ENCODE measurements around the gene MAP2K6.
"Not testable (repeated sequence)": the region's sequence is repeated elsewhere in the genome, so short reads cannot be mapped to it uniquely, and the experiment has no call there.

The MAP2K6 gene

DNA sequence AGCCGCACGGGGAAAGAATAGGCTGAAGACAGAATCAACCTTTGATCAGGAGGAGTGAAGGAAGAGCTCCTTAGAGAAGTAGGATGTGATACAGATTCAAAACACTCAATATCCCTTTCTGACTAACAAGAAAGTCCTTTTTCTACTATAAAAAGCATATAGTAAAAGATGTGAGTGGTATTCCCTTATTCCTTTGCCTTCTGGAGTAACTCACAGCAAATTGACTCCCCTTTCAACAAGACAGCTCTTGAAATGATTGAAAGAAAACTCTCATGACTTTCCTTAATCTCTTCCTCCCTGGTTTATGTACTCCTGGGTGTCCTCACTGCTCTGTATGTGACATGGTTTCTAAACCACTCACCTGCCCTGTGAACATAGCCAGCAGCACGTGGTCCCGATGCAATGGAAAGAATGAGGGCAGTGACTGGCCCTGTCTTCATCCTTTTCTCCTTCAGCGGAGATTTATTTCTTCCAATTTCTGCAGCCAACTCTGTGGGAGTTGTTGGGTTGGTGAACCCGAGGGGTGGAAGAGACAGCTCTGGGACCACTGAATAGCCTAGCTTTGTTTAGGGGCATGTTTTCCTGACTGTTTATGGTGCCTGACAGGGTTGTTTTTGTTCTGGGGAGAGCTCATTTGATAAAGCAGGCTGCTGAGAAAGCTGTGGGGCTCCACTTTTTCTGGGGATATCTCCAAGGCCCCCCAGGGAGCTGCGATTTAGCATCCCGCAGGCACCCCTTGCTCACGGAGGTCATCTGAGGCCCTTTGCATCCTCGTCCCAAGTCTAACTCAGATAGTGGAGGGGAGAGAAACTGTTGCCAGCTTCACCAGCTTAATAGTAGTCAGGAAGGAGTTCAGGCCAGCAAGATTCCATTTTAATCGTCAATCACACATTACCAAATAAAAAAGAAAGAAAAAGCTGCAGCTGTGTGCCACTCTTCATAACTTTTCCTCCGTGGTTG, 46.7 kb downstream of the MAP2K6 start:
- Mint-ChIP-seq H3K4me1 (ENCODE audit: low read depth) (peaks cover 12% of the 10 kb centered on the region), H3K9me3 (ENCODE audit: low read depth) (no peaks in the 10 kb centered on the region), H3K27ac (no peak overlapping the region), H3K36me3 (peaks cover 8% of the 10 kb centered on the region), H3K27me3 (no peaks in the 10 kb centered on the region), H3K4me3 (no peak overlapping the region)

DNA sequence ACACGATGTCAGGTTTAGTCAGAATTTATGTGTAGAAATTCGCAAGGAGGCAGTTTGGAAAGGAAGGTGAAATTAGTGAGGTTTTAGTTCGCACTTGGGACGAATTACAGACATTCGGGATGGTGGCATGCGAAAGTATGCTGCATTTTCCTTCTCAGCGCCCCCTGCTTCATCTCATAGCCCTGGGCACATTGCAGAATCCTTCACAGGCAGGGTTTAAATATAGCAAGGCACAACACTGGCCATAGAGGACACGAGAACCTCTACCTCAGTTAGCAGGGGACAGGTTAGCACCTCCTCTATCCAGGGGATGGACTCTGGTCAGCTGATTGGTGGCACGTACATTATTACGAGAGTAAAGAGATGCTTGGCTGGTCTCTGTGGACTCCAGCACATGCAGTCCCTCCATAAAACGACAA, 47.5 kb downstream of the MAP2K6 start:
- Mint-ChIP-seq H3K4me3 (no peak overlapping the region), H3K9me3 (ENCODE audit: low read depth) (no peaks in the 10 kb centered on the region), H3K27ac (no peak overlapping the region), H3K4me1 (ENCODE audit: low read depth) (peaks cover 7% of the 10 kb centered on the region), H3K36me3 (peaks cover 7% of the 10 kb centered on the region), H3K27me3 (no peaks in the 10 kb centered on the region)

GRCh38 chr17:69462882-69463281, 48.4 kb downstream of the MAP2K6 start:
- Mint-ChIP-seq H3K27ac (no peak overlapping the region), H3K27me3 (no peaks in the 10 kb centered on the region), H3K4me3 (no peak overlapping the region), H3K36me3 (peaks cover 9% of the 10 kb centered on the region), H3K9me3 (ENCODE audit: low read depth) (no peaks in the 10 kb centered on the region), H3K4me1 (ENCODE audit: low read depth) (peaks cover 8% of the 10 kb centered on the region)

DNA sequence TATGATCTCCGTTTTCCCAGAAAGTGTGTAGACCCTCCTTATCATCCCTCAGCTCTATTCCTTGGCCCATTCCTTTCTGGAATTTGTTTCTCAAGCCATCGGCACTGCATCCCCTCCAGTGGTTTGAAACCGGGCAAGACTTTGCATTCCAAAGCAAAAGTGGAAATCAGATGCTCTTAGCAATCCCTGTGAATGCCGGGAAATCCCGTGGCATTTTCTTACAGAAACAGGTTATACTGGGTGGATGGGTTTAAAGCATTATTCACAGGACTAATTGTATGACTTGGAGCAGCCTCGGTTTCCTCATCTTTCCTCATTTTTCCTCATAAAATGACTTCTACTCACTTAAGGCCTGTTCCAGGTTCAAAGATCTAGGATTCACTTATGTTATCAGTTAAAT, 52.0 kb downstream of the MAP2K6 start:
- Mint-ChIP-seq H3K4me3 (no peak overlapping the region), H3K9me3 (ENCODE audit: low read depth) (no peaks in the 10 kb centered on the region), H3K27me3 (no peaks in the 10 kb centered on the region), H3K36me3 (peaks cover 32% of the 10 kb centered on the region), H3K27ac (no peak overlapping the region), H3K4me1 (ENCODE audit: low read depth) (peaks cover 14% of the 10 kb centered on the region)

DNA sequence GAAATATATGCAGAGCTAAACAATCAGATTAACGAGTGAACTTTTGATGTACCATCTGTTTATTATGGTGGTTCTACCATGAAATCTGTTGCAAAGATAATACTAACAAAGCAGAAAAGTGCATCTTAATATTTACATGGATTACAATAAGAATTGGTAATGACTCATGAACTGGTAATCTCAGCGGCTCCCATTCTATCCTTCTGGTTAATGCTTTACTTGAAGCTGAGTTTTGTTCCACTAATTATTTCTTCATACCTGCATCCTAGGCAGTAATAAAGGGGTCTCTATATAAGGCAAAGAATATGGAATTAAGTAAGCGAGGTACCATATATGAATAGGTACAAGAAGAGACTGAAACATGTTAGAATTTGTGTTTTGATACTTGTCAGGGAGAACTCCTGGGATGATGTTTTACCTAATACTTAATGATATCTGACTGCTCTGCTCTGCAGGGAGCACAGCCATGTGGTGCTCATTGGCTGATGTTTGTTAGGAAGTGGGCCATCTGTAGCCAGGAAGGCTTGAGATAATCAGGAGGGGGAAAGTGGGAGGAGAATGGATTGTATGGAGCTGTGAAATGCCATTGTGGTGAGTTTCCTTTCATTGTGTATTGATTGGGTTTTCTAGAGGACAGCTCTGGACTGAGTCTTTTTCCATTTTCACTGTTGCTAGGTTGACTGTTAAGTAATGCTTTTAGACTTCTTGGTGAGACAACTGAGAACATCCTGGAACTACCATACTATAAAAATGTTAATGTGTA, 52.6 kb downstream of the MAP2K6 start:
- peaks cover 32% of the 10 kb centered on the region for H3K36me3 Mint-ChIP-seq
- no peaks in the 10 kb centered on the region for H3K9me3 Mint-ChIP-seq (ENCODE audit: low read depth)
- no peak overlapping the region for H3K4me3 Mint-ChIP-seq
- H3K27ac Mint-ChIP-seq = no peak overlapping the region
- peaks cover 14% of the 10 kb centered on the region for H3K4me1 Mint-ChIP-seq (ENCODE audit: low read depth)
- H3K27me3 Mint-ChIP-seq = no peaks in the 10 kb centered on the region

GRCh38 chr17:69468207-69468606, 53.7 kb downstream of the MAP2K6 start:
- peak overlapping the region; percentile 2 for H3K27ac Mint-ChIP-seq
- H3K36me3 Mint-ChIP-seq = peaks cover 32% of the 10 kb centered on the region
- no peaks in the 10 kb centered on the region for H3K9me3 Mint-ChIP-seq (ENCODE audit: low read depth)
- no peak overlapping the region for H3K4me3 Mint-ChIP-seq
- peaks cover 14% of the 10 kb centered on the region for H3K4me1 Mint-ChIP-seq (ENCODE audit: low read depth)
- no peaks in the 10 kb centered on the region for H3K27me3 Mint-ChIP-seq

DNA sequence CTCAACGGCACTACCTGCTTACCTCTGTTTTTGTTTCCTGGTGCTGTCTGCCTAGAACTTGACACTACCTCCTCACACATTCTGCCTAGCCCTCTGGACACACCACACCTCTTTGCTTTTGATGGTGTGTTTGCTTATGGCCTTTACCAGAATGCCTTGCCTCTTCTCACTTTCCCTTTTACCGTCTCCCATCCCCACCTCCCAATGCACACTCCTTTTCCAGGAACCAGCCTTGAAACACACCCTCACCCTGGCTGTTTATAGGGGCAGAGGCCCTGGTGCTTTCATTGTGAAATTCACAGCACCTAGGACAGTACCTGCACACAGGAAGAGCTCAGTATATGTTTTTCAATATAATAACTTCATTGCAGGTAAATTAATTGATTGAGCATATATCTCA, 56.2 kb downstream of the MAP2K6 start:
- peaks cover 31% of the 10 kb centered on the region for H3K36me3 Mint-ChIP-seq
- H3K4me3 Mint-ChIP-seq = no peak overlapping the region
- H3K9me3 Mint-ChIP-seq (ENCODE audit: low read depth) = no peaks in the 10 kb centered on the region
- H3K27ac Mint-ChIP-seq = no peak overlapping the region
- H3K4me1 Mint-ChIP-seq (ENCODE audit: low read depth) = peaks cover 14% of the 10 kb centered on the region
- H3K27me3 Mint-ChIP-seq = no peaks in the 10 kb centered on the region

- Mint-ChIP-seq H3K27me3 (no peaks in the 10 kb centered on the region), H3K9me3 (ENCODE audit: low read depth) (no peaks in the 10 kb centered on the region), H3K4me3 (no peak overlapping the region), H3K4me1 (ENCODE audit: low read depth) (peaks cover 14% of the 10 kb centered on the region), H3K36me3 (peaks cover 29% of the 10 kb centered on the region), H3K27ac (no peak overlapping the region)
Measured at GRCh38 chr17:69471406-69471805, 56.9 kb downstream of the MAP2K6 start.

DNA sequence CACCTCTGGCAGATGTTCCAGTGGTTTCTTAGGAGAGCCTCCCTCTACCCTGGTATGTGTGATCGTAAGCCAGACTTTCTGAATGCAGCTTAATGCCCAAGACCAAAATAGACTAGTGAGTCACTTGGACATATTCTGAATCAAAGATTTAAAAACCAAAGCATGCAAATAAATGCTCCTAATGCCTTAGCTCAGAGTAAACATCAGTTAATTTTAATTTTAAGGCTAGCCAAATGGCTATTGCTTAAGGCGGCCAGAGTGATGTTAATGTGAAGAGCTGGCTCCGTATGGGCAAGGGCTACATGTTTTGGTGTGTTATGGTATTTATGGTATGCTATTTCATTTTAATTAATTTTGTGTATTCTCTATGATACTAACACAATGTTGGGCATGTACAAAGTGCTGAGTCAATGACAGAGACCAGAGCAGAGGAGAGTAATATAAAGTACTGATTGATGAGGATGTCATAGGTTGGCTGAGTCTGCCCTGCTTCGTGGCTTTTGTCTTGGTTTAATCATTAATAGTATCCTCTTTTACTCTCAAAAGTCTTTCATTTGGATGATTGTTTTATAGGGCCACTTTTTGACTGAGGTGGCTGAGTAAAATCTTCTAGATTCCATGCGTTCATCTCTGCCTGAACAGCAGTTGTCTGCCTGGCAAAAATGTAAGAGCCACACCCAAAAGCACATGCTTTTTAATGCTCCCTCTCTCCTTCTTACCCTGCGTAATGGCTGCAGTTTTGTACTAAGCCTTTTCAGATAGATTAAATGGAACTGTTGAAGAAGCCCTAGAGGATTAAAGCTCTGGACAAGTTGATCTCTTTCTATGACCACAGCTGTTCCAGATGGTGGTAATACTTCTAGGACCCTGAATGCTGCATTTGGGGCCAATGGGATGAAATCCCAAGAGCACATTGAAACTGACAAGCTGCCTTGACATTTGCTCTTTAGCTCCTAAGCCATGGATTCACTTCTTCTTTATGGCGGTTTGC, 59.6 kb downstream of the MAP2K6 start:
- peaks cover 19% of the 10 kb centered on the region for H3K4me1 Mint-ChIP-seq (ENCODE audit: low read depth)
- H3K27me3 Mint-ChIP-seq = no peaks in the 10 kb centered on the region
- no peaks in the 10 kb centered on the region for H3K9me3 Mint-ChIP-seq (ENCODE audit: low read depth)
- H3K4me3 Mint-ChIP-seq = no peak overlapping the region
- H3K36me3 Mint-ChIP-seq = peaks cover 14% of the 10 kb centered on the region
- no peak overlapping the region for H3K27ac Mint-ChIP-seq

DNA sequence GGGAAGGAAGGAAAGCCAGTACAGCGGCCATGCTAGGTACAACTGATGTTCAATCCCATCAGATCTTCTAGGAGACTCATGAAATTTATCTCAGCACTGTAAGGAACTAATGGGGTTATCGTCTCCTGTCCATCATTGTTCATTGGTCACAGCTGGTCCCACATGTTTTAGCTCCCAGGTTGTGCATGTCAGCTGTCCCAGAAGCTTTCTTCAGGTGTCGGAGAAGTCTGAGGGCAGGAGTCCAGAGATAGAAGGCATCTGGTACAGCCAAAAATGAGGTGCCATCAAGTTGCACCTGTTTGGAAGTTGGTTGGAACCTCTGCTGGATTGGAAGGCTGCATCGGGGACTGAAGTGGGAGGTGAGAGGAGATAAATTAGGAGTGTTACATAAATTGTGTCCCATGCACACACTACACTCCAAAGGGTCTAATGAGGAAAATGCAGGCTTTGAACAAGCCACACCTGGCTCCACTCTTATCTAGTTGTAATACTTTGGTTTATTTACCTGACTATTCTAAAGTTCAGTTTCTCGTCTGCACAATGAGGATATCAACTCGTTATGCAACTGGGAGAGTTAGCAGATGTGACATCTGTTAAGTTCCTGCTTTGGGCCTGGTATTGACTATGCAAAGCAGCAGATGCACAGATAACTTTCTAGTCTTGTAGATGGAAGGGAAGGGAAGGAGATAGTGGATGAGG, 62.9 kb downstream of the MAP2K6 start:
- Mint-ChIP-seq H3K27ac (no peak overlapping the region), H3K27me3 (no peaks in the 10 kb centered on the region), H3K36me3 (peaks cover 4% of the 10 kb centered on the region), H3K4me3 (no peak overlapping the region), H3K9me3 (ENCODE audit: low read depth) (no peaks in the 10 kb centered on the region), H3K4me1 (ENCODE audit: low read depth) (peaks cover 14% of the 10 kb centered on the region)

DNA sequence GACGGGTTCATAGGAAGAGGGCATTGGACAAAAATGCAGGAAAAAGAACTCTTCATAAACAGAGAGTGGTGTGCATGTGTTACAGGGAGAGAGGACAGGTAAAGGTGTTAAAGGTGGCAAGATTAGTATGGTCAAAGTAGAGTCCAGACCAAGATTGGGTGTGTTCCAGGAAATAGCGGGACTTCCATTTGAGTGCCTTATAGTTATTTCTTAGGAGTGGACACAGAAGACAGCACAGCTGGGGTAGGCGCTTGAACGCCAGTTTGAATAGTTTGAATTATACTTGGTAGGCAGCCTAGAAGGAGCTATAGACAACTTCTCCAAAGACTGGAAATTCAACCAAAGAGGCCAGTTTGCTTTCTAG, 63.4 kb downstream of the MAP2K6 start:
- Mint-ChIP-seq H3K27me3 (no peaks in the 10 kb centered on the region), H3K36me3 (peaks cover 4% of the 10 kb centered on the region), H3K4me3 (no peak overlapping the region), H3K9me3 (ENCODE audit: low read depth) (no peaks in the 10 kb centered on the region), H3K4me1 (ENCODE audit: low read depth) (peaks cover 14% of the 10 kb centered on the region), H3K27ac (no peak overlapping the region)

GRCh38 chr17:69478916-69479315, 64.4 kb downstream of the MAP2K6 start:
- Mint-ChIP-seq H3K9me3 (ENCODE audit: low read depth) (no peaks in the 10 kb centered on the region), H3K27me3 (no peaks in the 10 kb centered on the region), H3K36me3 (peaks cover 4% of the 10 kb centered on the region), H3K27ac (no peak overlapping the region), H3K4me1 (ENCODE audit: low read depth) (peaks cover 14% of the 10 kb centered on the region), H3K4me3 (no peak overlapping the region)

DNA sequence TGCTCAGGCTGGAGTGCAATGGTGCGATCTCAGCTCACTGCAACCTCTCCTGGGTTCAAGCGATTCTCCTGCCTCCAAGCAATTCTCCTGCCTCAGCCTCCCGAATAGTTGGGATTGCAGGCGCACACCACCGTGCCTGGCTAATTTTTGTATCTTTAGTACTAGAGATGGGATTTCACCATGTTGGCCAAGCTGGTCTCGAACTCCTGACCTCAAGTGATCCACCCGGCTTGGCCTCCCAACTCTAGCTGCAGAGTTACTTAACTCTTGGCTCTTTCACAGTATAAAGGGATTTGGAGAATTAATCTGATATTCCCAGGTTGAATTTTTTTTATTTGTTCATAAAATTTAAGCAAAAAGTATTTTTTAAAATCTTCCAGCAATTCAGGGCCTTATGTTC, 65.3 kb downstream of the MAP2K6 start:
- H3K27me3 Mint-ChIP-seq; H3K36me3 Mint-ChIP-seq; H3K27ac Mint-ChIP-seq; H3K4me3 Mint-ChIP-seq; H3K9me3 Mint-ChIP-seq (ENCODE audit: low read depth): not testable (repeated sequence)
- peaks cover 16% of the 10 kb centered on the region for H3K4me1 Mint-ChIP-seq (ENCODE audit: low read depth)

GRCh38 chr17:69480245-69480644, 65.7 kb downstream of the MAP2K6 start:
- no peaks in the 10 kb centered on the region for H3K27me3 Mint-ChIP-seq
- peaks cover 4% of the 10 kb centered on the region for H3K36me3 Mint-ChIP-seq
- H3K4me3 Mint-ChIP-seq = no peak overlapping the region
- H3K9me3 Mint-ChIP-seq (ENCODE audit: low read depth) = no peaks in the 10 kb centered on the region
- peaks cover 17% of the 10 kb centered on the region for H3K4me1 Mint-ChIP-seq (ENCODE audit: low read depth)
- H3K27ac Mint-ChIP-seq = no peak overlapping the region
